Keratinocyte (primary cell): ENCODE results near the gene THSD8. TPM values are rescaled to one million over a fixed set of nuclear protein-coding genes. Genes with fewer than 3 reads are reported as not detected.

ENCODE experiments used
- DNase-seq: peaks from one replicate; pipeline ENCODE4 v3.0.0-alpha.2; 2011; ENCODE audit warnings: low read depth, missing footprints, low spot score
- FAIRE-seq: peaks from 2 replicates; lab custom pipeline; 2011; peaks lifted over from hg19 to GRCh38; lab: Jason Lieb, UNC
- H2AFZ ChIP-seq: 2 replicates; pipeline ENCODE4 v1.6.0; 2012; ENCODE audit warnings: low read length, control low read depth, inconsistent platforms; ENCODE audit not compliant: control insufficient read depth
- H3K27ac ChIP-seq: 2 replicates; pipeline ENCODE4 v1.5.1; 2011; ENCODE audit warnings: low read length; ENCODE audit not compliant: control insufficient read depth, insufficient read depth
- H3K27me3 ChIP-seq: 3 replicates; pipeline ENCODE4 v1.6.0; 2011; ENCODE audit warnings: low read length; ENCODE audit not compliant: control insufficient read depth, insufficient read depth; ENCODE audit errors: extremely low read depth
- H3K36me3 ChIP-seq, 2 experiments: 2 replicates in 1 of 2; 3 replicates in 1 of 2; pipeline ENCODE4 v1.5.1; 2011; ENCODE audit warnings: low read length in 2 of 2, mild to moderate bottlenecking in 1 of 2; ENCODE audit not compliant: control insufficient read depth in 2 of 2, insufficient read depth in 2 of 2; ENCODE audit errors: extremely low read depth in 1 of 2
- H3K4me1 ChIP-seq: 3 replicates; pipeline ENCODE4 v1.5.1; 2011; ENCODE audit warnings: low read length; ENCODE audit not compliant: control insufficient read depth, insufficient read depth; ENCODE audit errors: extremely low read depth
- H3K4me2 ChIP-seq: 3 replicates; pipeline ENCODE4 v1.6.0; 2011; ENCODE audit warnings: low read depth, low read length; ENCODE audit not compliant: control insufficient read depth, insufficient read depth; ENCODE audit errors: extremely low read depth
- H3K4me3 ChIP-seq, 3 experiments: fragments of 200-600 bp in 1 of 3; sonication (generic) in 1 of 3; 2 replicates in 2 of 3; 3 replicates in 1 of 3; pipeline ENCODE4 v1.5.1; 2011 to 2016; ENCODE audit warnings: low read length in 3 of 3, mild to moderate bottlenecking in 3 of 3, control low read depth in 2 of 3, inconsistent platforms in 1 of 3, low read depth in 1 of 3, mixed read lengths in 1 of 3, mixed run types in 1 of 3, moderate library complexity in 1 of 3; ENCODE audit not compliant: control insufficient read depth in 2 of 3, insufficient read depth in 2 of 3; ENCODE audit errors: extremely low read depth in 1 of 3
- H3K79me2 ChIP-seq: 2 replicates; pipeline ENCODE4 v1.6.0; 2012; ENCODE audit warnings: low read length; ENCODE audit not compliant: control insufficient read depth, insufficient read depth
- H3K9ac ChIP-seq: 3 replicates; pipeline ENCODE4 v1.6.0; 2011; ENCODE audit warnings: low read length; ENCODE audit not compliant: control insufficient read depth, insufficient read depth; ENCODE audit errors: extremely low read depth
- H3K9me1 ChIP-seq: 3 replicates; pipeline ENCODE4 v1.6.0; 2011; ENCODE audit warnings: low read length; ENCODE audit not compliant: control insufficient read depth, insufficient read depth; ENCODE audit errors: extremely low read depth
- H3K9me3 ChIP-seq: 2 replicates; pipeline ENCODE4 v1.5.1; 2012; ENCODE audit warnings: low read depth, low read length; ENCODE audit not compliant: control insufficient read depth
- H4K20me1 ChIP-seq: 3 replicates; pipeline ENCODE4 v1.6.0; 2011; ENCODE audit warnings: low read length; ENCODE audit not compliant: control insufficient read depth, insufficient read depth; ENCODE audit errors: extremely low read depth
- EZH2 ChIP-seq: IDR thresholded peaks from one replicate; pipeline ENCODE4 v1.6.1; 2012; ENCODE audit warnings: inconsistent platforms, mild to moderate bottlenecking, low read length, moderate library complexity
- dilution Hi-C: fragments of 300-500 bp; cut with MboI; formaldehyde crosslinking; loops from one replicate; pipeline ENCODE4 v1.7.0; 2020; ENCODE audit warnings: low sequenced_read_pairs; ENCODE audit not compliant: extremely low pct_ligation_motif_present
- polyA plus RNA-seq, 5 experiments: library from polyadenylated mRNA; depleted of rRNA in 3 of 5; stranded (reverse) in 3 of 5; stranded (forward) in 1 of 5; unstranded in 1 of 5; fragments of >200 nt; gene quantifications; 1 replicate in 1 of 5; 2 replicates in 3 of 5; 3 replicates in 1 of 5; pipeline versions ENCODE4 v1.2.1 to v1.2.3, GENCODE V29; 2011 to 2012; ENCODE audit warnings: missing spikeins in 2 of 5, low read depth in 1 of 5, low replicate concordance in 1 of 5
- TF ChIP-seq, protein P1 (sequence below), 3 experiments: IDR thresholded peaks in 1 of 3; conservative IDR thresholded peaks in 1 of 3; optimal IDR thresholded peaks in 1 of 3; 2 replicates in 2 of 3; 3 replicates in 1 of 3; pipeline versions ENCODE3 to v1.5.1; 2011; ENCODE audit warnings: low read length in 3 of 3, mild to moderate bottlenecking in 3 of 3, moderate library complexity in 2 of 3, control low read depth in 1 of 3, inconsistent platforms in 1 of 3; ENCODE audit not compliant: insufficient read depth in 2 of 3; ENCODE audit errors: extremely low read depth in 1 of 3

THSD8 gene
- polyA plus RNA-seq, 1 donor (not counting 4 experiments of a cell fraction or from before 2014, with no cell fraction given), result 6.6 TPM

DNA sequence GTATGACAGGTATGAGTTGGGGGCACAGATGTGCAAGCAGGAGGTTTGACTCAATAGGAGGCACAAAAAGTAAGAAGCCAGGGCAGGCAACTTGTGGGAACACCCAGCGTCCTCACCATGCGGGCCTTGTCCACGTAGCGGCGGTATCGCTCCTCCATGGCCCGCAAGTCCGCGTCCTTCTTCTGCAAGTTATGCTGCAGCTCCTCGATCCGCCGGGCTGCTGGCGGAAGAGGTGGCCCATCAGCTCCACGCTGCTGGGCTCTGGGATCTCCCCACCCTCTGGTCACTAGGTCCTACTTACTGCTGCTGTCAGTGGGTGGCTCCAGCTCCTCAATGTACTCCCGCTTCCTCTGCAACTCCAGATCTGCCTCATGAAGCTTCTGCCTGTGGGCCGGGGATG is 37.2 kb upstream of the THSD8 start:
- H3K9me1 ChIP-seq, result no peaks in the 10 kb centered on the region
- H3K36me3 ChIP-seq, result peaks cover 7 to 28% of the 10 kb centered on the region in 2 experiments
- H3K79me2 ChIP-seq, result no peaks in the 10 kb centered on the region
- H3K4me2 ChIP-seq, result no peak overlapping the region
- FAIRE-seq, result no peak
- H2AFZ ChIP-seq, result no peak overlapping the region
- TF ChIP-seq EZH2, result no peak
- TF ChIP-seq, protein P1, sequence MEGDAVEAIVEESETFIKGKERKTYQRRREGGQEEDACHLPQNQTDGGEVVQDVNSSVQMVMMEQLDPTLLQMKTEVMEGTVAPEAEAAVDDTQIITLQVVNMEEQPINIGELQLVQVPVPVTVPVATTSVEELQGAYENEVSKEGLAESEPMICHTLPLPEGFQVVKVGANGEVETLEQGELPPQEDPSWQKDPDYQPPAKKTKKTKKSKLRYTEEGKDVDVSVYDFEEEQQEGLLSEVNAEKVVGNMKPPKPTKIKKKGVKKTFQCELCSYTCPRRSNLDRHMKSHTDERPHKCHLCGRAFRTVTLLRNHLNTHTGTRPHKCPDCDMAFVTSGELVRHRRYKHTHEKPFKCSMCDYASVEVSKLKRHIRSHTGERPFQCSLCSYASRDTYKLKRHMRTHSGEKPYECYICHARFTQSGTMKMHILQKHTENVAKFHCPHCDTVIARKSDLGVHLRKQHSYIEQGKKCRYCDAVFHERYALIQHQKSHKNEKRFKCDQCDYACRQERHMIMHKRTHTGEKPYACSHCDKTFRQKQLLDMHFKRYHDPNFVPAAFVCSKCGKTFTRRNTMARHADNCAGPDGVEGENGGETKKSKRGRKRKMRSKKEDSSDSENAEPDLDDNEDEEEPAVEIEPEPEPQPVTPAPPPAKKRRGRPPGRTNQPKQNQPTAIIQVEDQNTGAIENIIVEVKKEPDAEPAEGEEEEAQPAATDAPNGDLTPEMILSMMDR (optimal IDR thresholded peaks at IDR 0.05 in 1 of 3, IDR thresholded peaks at IDR 0.05 in 1 of 3, conservative IDR thresholded peaks at IDR 0.05 in 1 of 3; ENCODE audit: extremely low read depth in 1 of 3, insufficient read depth in 2 of 3, low read length in 3 of 3), result no peak
- peaks cover 3% of the 10 kb centered on the region for H4K20me1 ChIP-seq
- H3K9ac ChIP-seq, result no peak overlapping the region
- dilution Hi-C loops, result no loop called here
- H3K4me3 ChIP-seq, result no peak overlapping the region
- no peaks in the 10 kb centered on the region for H3K4me1 ChIP-seq
- DNase-seq, result no peak
- no peak overlapping the region for H3K27ac ChIP-seq
- H3K9me3 ChIP-seq, result no peaks in the 10 kb centered on the region
- H3K27me3 ChIP-seq, result no peaks in the 10 kb centered on the region

GRCh38 chr19:12766051-12766521 is 35.8 kb upstream of the THSD8 start:
- Histone ChIP-seq H2AFZ (peak overlapping the region; percentile 83), H3K27me3 (no peaks in the 10 kb centered on the region), H3K9me3 (no peaks in the 10 kb centered on the region), H4K20me1 (peaks cover 4% of the 10 kb centered on the region), H3K4me2 (peak overlapping the region; percentile 70), H3K4me3 (peak overlapping the region in 2 of 3 experiments; percentile 53 to 61), H3K9ac (no peak overlapping the region), H3K36me3 (peaks cover 11 to 35% of the 10 kb centered on the region in 2 experiments), H3K4me1 (no peaks in the 10 kb centered on the region), H3K9me1 (no peaks in the 10 kb centered on the region), H3K27ac (no peak overlapping the region), H3K79me2 (no peaks in the 10 kb centered on the region)
- dilution Hi-C loops, result no loop called here
- DNase-seq (no peak), FAIRE-seq (peak; percentile 57)
- TF ChIP-seq, protein P1 (optimal IDR thresholded peaks at IDR 0.05 in 1 of 3, IDR thresholded peaks at IDR 0.05 in 1 of 3, conservative IDR thresholded peaks at IDR 0.05 in 1 of 3; ENCODE audit: extremely low read depth in 1 of 3, insufficient read depth in 2 of 3, low read length in 3 of 3), result peak in 2 of 3 experiments; percentile 87 to 88
- no peak for TF ChIP-seq EZH2
